ENCODE data around the gene COMMD2. TPM values are rescaled to one million over a fixed set of nuclear protein-coding genes. Genes with fewer than 3 reads are reported as not detected.

COMMD2 gene
- total RNA-seq, 6 experiments from 2014 or later: 11.0 to 17.7 (median 14.0) TPM

DNA sequence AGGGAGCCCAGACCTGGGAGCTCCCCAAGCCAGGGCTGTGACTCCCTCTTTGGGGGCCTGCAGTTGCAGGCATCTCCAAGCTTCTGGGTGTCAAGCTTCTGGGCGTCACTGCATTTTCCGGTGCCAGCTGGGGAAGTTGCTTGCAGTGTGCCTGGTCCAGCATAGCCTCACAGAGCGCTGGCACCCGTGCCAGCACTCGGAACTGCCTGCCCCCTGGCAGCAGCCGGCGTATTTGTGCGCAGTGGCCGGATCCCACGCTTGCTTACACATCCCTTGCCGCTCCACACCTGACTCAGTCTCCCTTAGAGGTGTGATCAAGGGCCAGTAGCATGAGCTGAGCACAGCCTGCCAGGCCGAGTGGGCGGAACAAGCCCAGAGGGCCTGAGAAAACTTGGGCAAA, 37.0 kb downstream of the COMMD2 start:
- DNase-seq (no peak), ATAC-seq (no peak)
- H3K27me3 ChIP-seq: no peaks in the 10 kb centered on the region
- H3K9me3 ChIP-seq: no peaks in the 10 kb centered on the region
- no CpG with 5 or more reads among the region's 13 CpGs for WGBS (ENCODE audit: insufficient coverage, low coverage, low lambda C conversion rate, missing lambda C conversion rate)
- no peak overlapping the region for H3K27ac ChIP-seq
- no peaks in the 10 kb centered on the region for H3K4me1 ChIP-seq
- no peak overlapping the region for H3K4me3 ChIP-seq
- H3K36me3 ChIP-seq: no peaks in the 10 kb centered on the region
- intact Hi-C loops (cut with DNase I): loop anchor here (10.0 kb wide), 1 partner anchor 200 kb away; no protein-coding TSS in a partner anchor
- no peak for TF ChIP-seq POLR2A (IDR thresholded peaks at IDR 0.05)
- TF ChIP-seq, protein P1, sequence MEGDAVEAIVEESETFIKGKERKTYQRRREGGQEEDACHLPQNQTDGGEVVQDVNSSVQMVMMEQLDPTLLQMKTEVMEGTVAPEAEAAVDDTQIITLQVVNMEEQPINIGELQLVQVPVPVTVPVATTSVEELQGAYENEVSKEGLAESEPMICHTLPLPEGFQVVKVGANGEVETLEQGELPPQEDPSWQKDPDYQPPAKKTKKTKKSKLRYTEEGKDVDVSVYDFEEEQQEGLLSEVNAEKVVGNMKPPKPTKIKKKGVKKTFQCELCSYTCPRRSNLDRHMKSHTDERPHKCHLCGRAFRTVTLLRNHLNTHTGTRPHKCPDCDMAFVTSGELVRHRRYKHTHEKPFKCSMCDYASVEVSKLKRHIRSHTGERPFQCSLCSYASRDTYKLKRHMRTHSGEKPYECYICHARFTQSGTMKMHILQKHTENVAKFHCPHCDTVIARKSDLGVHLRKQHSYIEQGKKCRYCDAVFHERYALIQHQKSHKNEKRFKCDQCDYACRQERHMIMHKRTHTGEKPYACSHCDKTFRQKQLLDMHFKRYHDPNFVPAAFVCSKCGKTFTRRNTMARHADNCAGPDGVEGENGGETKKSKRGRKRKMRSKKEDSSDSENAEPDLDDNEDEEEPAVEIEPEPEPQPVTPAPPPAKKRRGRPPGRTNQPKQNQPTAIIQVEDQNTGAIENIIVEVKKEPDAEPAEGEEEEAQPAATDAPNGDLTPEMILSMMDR (IDR thresholded peaks at IDR 0.05): no peak

DNA sequence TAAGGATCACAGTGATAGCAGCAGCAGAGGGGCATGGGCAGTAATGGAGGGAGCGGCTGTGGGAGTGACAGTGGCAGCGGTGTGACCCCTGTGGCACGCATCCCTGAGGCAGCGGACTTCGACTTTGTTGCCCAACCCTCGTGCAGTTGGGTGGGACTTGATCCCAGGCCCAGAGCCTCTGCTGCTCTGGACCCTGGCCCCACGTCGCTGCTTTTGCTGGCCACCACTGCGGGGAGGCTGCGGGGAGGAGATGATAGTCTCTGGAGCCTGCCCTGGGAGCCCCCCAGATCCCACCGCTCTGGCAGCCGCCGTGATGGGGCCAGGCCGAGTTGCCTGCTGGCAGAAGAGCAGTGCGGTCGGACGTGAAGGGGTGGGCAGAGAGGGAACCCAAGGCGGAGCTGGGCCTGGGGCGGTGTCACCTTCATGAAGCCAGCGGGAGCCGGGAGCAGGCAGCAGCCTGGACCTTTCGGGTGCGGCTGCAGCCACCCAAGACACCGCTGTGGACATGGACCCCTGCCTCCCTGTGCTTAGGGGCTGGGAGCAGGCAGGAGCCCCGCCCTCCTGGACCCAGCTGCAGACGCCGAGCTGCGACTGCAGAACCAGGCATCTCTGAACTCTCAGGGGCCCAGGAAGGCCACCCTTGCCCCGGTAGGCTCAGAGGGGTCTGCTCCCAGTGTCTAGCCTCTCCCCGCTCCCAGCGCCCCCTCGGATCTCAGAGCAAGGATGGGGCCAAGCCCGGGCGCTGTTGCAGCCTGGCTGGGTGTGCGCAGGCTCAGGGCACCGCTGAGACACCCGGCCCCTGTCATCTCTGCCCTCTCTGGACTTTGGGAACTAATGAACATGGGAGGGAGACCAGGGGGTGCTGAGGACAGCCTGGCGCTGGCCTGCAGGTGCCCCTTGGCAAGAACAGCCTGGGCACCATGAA, 38.3 kb downstream of the COMMD2 start:
- H3K4me3 ChIP-seq: no peak overlapping the region
- intact Hi-C loops (cut with DNase I): loop anchor here (10.0 kb wide), 1 partner anchor 199 kb away; no protein-coding TSS in a partner anchor
- no peaks in the 10 kb centered on the region for H3K9me3 ChIP-seq
- ATAC-seq: peak; percentile 27 to 59 (median 56)
- TF ChIP-seq POLR2A (IDR thresholded peaks at IDR 0.05): no peak
- 100% methylated on average over 3 of the region's 38 CpGs for WGBS (ENCODE audit: insufficient coverage, low coverage, low lambda C conversion rate, missing lambda C conversion rate)
- H3K4me1 ChIP-seq: no peaks in the 10 kb centered on the region
- peak in 1 of 3 donors; percentile 71 for DNase-seq
- H3K27ac ChIP-seq: no peak overlapping the region
- H3K27me3 ChIP-seq: no peaks in the 10 kb centered on the region
- H3K36me3 ChIP-seq: no peaks in the 10 kb centered on the region

DNA sequence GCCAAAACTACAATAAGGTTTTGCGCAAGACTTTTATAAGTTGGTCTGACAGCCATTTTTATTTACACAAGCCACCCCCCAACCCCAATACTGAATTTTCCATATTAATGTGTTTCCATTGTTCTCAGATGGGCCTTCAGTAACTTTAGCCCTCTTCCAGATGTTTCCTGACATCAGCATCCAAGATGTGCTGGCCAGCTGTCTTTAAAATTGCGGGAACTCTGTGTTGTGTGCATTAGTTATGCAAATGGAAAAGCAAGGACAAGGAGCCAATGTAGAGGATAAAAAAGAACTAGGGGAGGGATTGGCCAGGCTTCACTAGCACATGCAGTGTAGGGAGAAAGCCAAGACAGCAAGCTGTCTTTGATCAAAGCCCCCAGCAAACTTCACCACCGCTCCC, 45.4 kb downstream of the COMMD2 start:
- H3K27ac ChIP-seq: no peak overlapping the region
- ATAC-seq (no peak), DNase-seq (no peak)
- 88% methylated on average over 2 of the region's 3 CpGs for WGBS (ENCODE audit: insufficient coverage, low coverage, low lambda C conversion rate, missing lambda C conversion rate)
- H3K4me1 ChIP-seq: no peaks in the 10 kb centered on the region
- H3K27me3 ChIP-seq: no peaks in the 10 kb centered on the region
- intact Hi-C loops (cut with DNase I): no loop called here
- no peaks in the 10 kb centered on the region for H3K36me3 ChIP-seq
- TF ChIP-seq POLR2A (IDR thresholded peaks at IDR 0.05): no peak
- TF ChIP-seq, protein P1 (IDR thresholded peaks at IDR 0.05): no peak
- H3K4me3 ChIP-seq: no peak overlapping the region
- H3K9me3 ChIP-seq: no peaks in the 10 kb centered on the region

DNA sequence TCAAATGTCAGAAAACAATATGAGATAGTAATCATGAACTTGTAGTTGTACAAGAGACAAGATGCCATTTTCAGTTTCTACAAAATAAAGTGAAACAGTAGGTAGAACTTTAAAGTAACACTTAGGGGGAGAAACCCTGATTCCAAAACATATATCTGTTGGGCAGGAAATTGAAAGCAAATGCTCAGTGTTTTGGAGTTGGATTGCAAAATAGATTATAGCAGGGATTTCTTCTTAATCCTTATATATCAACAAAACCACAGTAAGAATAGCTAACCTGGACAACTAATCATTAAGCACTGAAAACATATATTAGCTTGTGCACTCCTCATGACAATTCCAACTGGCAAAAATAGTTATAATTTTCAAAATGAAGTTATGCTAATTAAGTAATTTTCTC, 46.9 kb downstream of the COMMD2 start:
- H3K36me3 ChIP-seq: no peaks in the 10 kb centered on the region
- DNase-seq (no peak), ATAC-seq (no peak)
- no peaks in the 10 kb centered on the region for H3K9me3 ChIP-seq
- no peaks in the 10 kb centered on the region for H3K4me1 ChIP-seq
- no peaks in the 10 kb centered on the region for H3K27me3 ChIP-seq
- H3K27ac ChIP-seq: no peak overlapping the region
- TF ChIP-seq, protein P1 (IDR thresholded peaks at IDR 0.05): no peak
- TF ChIP-seq POLR2A (IDR thresholded peaks at IDR 0.05): no peak
- H3K4me3 ChIP-seq: no peak overlapping the region
- intact Hi-C loops (cut with DNase I): no loop called here

DNA sequence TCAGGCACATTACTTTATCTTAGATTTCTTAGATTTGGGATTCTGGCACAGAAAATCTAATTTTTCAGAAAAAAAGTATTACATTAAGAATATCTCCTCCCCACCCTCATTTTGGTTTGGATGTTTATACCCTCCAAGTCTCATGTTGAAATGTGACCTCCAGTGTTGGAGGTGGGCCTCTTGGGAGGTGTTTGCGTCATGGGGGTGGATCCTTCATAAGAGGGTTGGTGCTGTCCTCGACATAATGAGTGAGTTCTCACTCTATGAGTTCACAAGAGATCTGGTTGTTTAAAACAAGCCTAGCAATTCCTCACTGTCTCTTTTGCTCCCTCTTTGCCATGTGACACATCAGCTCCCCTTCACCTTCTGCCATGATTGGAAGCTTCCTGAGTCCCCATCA, 48.8 kb downstream of the COMMD2 start:
- H3K27me3 ChIP-seq: no peaks in the 10 kb centered on the region
- H3K4me3 ChIP-seq: no peak overlapping the region
- no peaks in the 10 kb centered on the region for H3K9me3 ChIP-seq
- ATAC-seq (no peak), DNase-seq (no peak)
- WGBS (ENCODE audit: insufficient coverage, low coverage, low lambda C conversion rate, missing lambda C conversion rate): no CpG with 5 or more reads among the region's 2 CpGs
- H3K36me3 ChIP-seq: no peaks in the 10 kb centered on the region
- intact Hi-C loops (cut with DNase I): no loop called here
- H3K27ac ChIP-seq: no peak overlapping the region
- H3K4me1 ChIP-seq: no peaks in the 10 kb centered on the region
- no peak for TF ChIP-seq POLR2A (IDR thresholded peaks at IDR 0.05)
- TF ChIP-seq, protein P1 (IDR thresholded peaks at IDR 0.05): no peak

Measured in right lobe of liver (tissue), 6 donors.